Stimulated activated CD8-positive, alpha-beta memory T cell treated with anti-CD3 and anti-CD28 coated beads, Interleukin-15, amount 100 ng/mL, for 1 hour (primary cell): ENCODE data around the gene MAML3.

ENCODE experiments used
- DNase-seq: peaks from one replicate; pipeline ENCODE4 v3.0.0-alpha.2; 2020; ENCODE audit warnings: low read depth

MAML3 gene

DNA sequence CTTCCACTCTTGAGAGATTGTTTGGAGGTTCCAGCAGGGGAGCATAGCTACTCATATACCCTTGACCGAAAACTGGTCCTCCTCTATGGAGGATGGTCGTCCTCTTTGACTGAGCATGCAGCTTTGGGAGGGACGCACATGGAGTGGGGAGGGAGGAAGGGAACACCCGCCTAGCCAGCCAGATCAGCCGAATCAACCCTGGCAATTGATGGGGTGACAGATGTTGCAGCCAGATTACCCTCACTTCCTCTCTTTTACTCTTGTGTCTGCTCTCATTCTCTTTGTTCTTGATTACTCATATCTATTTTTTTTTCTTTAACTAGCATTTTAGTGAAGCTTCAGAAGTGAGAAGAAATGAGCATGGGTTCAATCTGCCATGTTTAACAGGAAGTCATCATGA lies 468.8 kb downstream of the MAML3 start:
- no peak for DNase-seq

DNA sequence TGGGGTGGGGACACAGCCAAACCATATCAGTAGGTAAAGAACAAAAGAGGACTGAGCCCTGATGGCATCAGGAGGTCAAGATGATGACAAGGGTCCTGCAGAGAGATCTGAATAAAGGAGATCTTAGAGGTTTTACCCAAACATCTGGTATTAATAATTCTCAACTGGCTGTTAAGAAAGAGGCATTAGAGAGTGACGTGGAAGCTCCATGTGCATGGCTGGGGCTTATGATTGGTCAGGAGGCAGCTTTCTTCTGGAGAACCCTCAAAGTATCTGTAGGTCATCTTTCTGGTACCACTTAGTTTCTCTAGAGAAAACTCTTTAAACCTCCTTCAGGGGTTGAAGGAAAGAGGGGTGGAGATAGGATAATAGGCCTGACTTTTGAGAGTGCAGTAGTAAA lies 469.6 kb downstream of the MAML3 start:
- DNase-seq = no peak

DNA sequence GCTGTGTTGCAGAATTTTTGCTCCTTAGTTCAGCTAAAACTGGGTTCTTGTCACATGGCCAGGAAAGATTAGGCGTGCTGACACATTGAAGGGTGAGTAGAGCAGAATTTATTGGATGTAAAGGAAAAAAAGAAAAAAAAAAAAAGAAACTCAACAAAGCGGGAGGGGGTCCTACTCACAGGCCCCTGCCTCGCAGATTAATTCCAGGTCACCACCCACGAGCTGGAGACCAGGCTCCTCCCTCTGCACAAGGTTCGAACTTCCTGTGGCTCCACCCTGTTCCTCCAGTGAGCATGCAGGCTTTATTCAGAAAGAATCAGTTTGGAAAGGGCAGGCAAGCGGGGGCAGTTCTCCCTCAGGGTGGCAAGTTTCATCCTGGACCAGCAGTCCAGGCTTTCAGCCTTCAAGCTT lies 471.2 kb downstream of the MAML3 start:
- DNase-seq = no peak

DNA sequence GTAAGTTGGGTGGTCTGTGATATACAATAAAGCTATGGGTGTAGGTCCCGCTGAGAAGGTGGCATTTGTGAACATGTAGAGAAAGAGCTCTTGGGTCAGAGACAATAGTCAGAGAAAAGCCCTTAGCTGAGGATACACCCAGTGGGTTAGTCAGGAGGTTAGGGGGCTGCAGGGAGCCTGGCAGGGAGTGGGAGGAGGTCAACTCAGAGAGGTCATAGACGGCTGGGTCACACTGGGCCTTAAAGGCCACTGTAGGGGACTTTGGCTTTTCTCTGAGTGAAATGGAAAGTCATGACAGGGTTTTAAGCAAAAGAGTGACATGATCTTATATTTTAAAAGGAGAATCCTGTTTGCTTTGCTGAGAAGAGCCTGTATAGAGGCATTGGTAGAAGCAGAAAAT lies 471.7 kb downstream of the MAML3 start:
- DNase-seq = no peak

DNA sequence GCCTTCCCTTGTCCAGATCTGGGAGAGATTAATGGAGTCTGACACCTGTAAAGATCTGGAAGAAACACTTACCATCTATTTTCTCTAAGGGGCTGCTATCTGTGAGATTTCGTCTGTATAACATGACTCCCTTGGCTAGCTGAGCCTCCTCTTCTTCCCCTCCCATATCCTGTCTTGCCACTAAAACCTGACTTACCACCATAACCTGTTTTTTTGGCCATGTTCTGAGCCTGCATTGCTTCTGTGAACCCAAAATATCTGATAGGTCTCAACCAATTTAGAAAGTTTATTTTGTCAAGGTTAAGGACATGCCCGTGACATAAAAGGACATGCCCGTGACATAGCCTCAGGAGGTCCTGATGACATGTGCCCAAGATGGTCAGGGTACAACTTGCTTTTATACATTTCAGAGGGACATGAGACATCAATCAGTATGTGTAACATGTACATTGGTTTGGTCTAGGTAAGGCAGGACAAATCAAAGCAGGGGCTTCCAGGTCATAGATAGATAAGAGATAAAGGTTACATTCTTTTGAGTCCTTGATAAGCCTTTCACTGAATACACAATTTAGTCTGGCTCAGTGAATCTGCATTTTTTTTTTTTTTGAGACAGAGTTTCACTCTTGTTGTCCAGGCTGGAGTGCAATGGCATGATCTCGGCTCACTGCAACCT lies 476.9 kb downstream of the MAML3 start:
- no peak for DNase-seq

DNA sequence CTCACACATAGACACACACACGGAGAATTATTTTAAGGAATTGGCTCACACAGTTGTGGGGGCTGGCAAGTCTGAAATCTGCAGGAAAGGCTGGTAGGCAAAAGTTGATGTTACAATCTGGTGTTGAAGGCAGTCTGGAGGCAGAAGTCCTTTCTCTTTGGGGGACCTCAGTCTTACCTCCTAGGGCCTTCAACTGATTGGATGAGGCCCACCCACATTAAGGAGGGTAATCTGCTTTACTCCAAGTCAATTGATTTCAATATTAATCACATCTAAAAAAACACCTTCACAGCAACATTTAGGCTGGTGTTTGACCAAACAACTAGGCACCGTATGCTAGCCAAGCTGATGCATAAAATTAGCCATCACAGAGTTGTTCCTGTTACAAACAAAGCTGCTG lies 477.6 kb downstream of the MAML3 start:
- DNase-seq = no peak

DNA sequence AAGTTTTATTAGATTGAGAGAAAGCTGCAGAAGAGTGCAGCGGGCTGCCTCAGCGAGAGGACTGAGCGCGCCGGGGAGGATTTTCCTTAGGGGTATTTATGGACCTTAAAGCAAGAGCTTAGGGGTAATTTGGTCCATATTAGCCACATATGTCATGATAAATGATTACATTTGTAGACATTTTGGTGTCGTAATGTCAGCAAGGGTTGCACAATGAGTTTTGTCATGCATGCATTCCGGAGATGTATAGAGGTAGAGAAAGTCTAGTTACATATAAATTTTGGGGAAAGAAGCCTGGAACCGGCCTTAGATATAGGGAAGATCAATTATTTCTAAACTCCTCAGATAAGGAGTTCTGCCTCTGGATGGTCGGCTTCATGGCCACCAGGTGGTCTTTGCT lies 478.3 kb downstream of the MAML3 start:
- DNase-seq = no peak

DNA sequence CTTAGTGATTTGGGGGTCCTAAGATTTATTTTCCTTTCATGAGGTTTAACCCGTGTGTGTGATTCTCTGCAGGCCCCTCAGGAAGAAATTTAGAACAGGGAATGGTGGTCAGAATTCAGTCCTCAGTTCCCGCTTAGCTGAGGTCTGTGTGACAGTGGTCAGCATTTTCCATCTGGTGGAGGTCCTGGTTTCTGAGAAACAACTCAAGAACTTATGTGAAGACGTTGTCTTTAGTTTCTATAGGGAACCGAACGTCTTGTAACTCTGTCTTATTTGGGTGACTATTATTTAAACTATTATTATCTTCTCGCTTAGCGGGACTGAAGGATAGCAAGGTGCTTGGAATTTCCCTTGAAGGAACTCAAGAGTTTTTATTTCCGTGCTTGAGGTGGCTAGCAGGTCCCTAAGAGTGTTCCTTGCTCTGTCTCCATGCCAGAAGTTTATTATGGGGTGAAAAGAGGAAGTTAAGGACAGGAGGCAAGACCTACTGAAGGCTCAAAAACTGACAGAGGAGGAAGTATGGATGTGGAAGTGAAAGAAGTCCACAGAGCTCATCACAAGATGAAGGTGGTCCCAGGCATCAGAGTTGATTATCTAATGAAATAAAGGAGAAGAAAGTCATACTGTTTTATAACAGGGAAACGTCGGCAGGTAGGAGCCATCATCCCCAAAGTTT lies 479.0 kb downstream of the MAML3 start:
- DNase-seq = no peak

DNA sequence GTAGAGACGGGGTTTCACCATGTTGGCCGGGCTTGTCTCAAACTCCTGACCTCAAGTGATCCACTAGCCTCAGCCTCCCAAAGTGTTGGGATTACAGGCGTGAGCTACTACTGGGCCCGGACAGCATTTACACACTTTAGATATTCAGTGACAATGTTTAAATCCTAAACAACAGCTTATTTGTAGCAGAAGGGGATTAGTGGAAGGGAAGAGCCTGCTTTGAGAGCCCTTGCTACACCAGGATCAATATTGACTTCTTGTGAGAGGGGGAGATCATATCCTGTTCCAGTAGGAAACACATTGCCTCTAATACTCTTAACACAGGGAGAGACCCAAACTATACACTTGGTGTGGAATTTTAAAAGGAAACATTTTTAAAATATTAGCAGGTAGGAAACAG lies 481.3 kb downstream of the MAML3 start:
- DNase-seq = no peak

DNA sequence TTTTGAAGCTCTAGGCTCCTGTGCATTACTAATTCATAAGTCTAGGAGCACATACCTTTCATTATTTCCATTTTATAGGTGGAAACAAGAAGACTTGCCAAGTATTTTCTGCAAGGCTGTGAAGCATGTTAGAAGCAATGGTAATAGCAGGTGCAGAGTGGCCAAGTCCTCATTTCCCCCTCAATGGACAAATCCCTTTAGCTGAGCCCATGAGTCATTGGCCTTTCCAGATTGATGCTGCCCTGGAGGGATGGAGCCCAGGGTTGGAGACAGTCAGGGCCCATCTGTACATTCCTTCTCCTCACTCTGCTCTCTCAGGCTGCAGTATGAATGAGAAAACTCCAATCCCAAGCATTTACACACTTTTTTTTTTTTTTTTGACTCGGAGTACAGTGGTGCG lies 481.8 kb downstream of the MAML3 start:
- no peak for DNase-seq

DNA sequence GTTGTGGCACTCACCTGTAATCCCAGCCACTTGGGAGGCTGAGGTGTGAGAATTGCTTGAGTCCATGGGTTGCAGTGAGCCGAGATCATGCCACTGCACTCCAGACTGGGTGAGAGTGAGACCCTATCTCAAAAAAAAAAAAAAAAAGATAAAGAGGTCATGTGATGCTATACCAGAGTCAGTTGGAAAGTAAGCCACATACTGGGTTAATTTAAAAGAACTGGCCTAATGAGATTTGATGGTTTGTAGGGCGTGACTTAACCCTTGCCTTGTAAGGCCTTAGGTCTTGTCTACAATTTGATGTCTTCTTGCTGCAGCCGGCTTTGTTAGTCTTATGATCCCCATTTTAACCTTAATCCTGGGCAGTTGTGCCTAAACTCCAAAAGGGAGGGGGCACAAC lies 483.2 kb downstream of the MAML3 start:
- DNase-seq = no peak

DNA sequence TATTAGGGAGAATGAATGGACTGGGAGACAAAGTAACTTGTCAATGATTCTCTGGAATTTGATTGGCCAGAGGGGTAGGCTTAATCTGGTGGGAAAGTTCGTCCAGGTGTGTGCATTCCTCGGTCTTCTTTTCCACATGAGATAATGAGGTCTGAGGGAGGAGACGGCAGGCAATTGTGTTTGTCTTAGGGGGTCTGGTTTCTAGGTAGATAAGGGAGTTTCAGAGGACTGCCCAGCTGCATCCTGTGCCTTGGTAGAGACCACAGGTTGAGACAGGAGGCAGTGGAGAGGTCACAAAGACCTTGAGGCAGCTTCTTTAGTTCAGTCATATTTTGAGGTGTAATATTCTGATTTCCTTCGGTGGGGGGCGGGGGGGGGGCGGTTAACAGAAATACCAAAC lies 484.1 kb downstream of the MAML3 start:
- DNase-seq = no peak

DNA sequence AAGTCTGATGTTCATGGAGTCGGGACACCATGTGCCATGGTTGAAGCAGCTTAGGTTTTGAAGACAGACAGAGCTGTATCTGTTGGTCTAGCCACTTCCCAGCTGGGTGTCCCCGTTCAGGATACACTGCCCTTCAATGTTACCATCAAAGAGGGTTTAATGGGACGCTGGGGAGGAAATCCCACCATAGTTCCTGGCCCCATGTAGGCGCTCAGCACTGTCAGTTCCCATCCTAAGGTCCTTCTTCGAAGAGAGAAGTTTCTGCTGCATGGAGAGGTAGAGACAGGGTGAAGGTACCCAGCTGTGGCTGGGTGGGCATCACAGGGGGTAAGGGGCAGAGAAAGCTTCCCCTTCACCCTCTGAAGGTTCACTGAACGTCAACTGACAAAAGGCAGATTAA lies 484.6 kb downstream of the MAML3 start:
- no peak for DNase-seq

DNA sequence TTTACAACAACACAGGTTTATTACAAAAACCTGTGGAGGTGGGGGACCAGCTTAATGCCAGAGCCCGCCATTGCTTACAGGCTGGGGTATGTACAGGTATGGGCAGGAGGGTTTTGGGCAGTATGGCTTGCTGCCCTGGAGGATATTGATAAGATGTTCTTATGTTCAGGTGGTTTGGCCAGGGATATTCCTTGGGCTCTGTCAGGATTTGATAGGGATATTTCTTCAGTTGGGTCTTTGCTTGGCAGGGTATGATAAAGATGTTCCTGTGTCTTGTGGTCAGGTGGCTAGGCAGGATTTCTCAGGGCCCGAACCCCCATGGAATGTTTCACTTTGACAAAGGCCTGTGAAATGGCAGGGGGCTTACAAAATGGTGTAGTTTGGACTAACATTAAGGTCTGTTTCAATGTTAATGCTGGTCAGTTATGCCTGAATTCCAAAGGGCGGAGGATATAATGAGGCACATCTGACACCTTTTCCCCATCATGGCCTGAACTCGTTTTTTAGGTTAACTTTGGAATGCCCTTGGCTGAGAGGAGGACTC lies 485.3 kb downstream of the MAML3 start:
- DNase-seq = no peak

DNA sequence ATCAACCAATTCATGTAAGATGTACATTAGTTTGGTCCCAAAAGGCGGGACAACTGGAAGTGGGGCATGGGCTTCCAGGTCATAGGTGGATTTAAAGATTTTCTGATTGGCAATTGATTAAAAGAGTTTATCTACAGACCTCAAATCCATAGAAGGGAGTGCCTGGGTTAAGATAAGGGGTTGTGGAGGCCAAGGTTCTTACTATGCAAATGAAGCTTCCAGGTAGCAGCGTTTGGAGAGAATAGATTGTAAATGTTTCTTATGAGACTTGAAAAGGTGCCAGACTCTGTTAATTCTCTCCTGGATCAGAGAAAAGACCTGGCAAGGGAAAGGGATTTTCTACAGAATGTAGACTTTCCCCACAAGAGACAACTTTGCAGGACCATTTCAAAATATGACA lies 485.9 kb downstream of the MAML3 start:
- no peak for DNase-seq
